22Rv1 (cell line): Measurements from ENCODE around the gene ISM1.

Source experiments
- ZFX ChIP-seq: fragments of 450-650 bp; IDR thresholded peaks from 2 replicates; pipeline ENCODE4 v1.6.1; 2017; ENCODE audit warnings: antibody characterized with exemption, borderline replicate concordance
- TF ChIP-seq, protein P1 (sequence below): fragments of 450-650 bp; IDR thresholded peaks from 2 replicates; pipeline ENCODE4 v1.5.1; 2017; ENCODE audit warnings: mild to moderate bottlenecking

GRCh38 chr20:13236990-13237720, 16.1 kb downstream of the ISM1 start:
- TF ChIP-seq, protein P1, sequence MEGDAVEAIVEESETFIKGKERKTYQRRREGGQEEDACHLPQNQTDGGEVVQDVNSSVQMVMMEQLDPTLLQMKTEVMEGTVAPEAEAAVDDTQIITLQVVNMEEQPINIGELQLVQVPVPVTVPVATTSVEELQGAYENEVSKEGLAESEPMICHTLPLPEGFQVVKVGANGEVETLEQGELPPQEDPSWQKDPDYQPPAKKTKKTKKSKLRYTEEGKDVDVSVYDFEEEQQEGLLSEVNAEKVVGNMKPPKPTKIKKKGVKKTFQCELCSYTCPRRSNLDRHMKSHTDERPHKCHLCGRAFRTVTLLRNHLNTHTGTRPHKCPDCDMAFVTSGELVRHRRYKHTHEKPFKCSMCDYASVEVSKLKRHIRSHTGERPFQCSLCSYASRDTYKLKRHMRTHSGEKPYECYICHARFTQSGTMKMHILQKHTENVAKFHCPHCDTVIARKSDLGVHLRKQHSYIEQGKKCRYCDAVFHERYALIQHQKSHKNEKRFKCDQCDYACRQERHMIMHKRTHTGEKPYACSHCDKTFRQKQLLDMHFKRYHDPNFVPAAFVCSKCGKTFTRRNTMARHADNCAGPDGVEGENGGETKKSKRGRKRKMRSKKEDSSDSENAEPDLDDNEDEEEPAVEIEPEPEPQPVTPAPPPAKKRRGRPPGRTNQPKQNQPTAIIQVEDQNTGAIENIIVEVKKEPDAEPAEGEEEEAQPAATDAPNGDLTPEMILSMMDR = no peak
- no peak for TF ChIP-seq ZFX
